ENCODE data around the gene MXRA8.
A peak's percentile ranks its signal among the peaks of the same experiment; 100 is the strongest.

MXRA8 gene

DNA sequence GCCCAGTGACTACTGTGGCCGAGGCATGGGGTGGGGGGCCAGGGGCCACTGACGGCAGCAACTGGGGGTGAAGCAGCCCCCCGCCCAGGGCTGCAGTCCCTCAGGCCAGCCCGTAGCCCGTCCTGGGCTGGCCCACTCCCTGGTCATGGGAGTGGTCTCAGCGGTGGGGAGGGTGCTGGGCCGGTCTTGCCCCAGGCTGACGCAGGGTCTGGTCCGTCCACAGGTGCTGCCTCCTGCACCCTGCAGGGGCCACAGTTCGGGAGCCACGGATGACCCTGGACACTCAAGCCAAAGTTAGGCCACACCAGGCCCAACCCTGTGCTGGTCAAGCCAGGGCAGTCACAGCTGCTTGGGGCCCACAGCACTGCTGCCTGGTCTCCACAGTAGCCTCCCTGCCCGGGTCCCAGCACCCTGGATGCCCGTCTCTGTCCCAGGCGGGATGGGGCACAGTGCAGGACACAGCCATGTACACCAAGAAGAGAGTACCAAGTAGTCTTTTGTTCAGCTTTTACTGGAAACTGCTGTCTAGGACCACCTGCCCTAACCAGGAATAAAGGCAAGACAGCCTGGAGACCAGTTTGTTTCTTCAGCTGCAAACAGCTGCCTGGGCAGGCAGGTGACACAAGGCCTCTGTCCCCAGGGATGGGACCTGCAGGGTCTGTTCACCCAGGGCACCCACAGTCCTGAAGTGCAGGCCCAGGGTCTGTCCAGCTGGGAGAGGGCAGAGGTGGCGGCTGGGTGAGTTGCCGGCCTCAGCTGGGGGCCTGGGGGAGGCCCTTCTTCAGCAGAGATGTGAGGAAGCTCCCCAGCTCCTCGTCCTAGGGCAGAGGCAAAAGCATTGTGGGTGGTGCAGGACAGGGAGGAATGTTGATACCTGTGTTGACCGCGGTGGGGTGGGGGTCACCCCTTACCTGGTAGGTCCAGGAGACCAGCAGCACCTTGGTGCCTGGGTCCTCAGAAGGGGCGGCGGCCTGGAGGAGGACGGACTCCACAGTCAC is 46.9 kb downstream of the MXRA8 start:
- Histone ChIP-seq H3K4me3 (ENCODE audit: low read depth in 1 of 2, low read length in 2 of 2) (no peak overlapping the region), H2AFZ (ENCODE audit: low read depth, low read length) (no peak overlapping the region), H3K27me3 (ENCODE audit: insufficient read depth, low read length, poor library complexity) (no peaks in the 10 kb centered on the region), H3K9ac (ENCODE audit: low read depth, low read length) (no peak overlapping the region), H3K36me3 (ENCODE audit: insufficient read depth, low read length) (peaks cover 71% of the 10 kb centered on the region), H3K4me2 (ENCODE audit: insufficient read depth, low read length) (no peak overlapping the region), H3K4me1 (ENCODE audit: insufficient read depth, low read length) (peaks cover 29% of the 10 kb centered on the region), H3K79me2 (ENCODE audit: insufficient read depth, low read length) (peaks cover 70% of the 10 kb centered on the region), H4K20me1 (ENCODE audit: insufficient read depth, low read length) (peaks cover 58% of the 10 kb centered on the region), H3K9me3 (ENCODE audit: insufficient read depth, low read length, severe bottlenecking) (no peaks in the 10 kb centered on the region), H3K27ac (ENCODE audit: low read length) (no peak overlapping the region)
- DNase-seq (no peak), ATAC-seq (ENCODE audit: insufficient read depth, low read depth) (no peak)
- TF ChIP-seq EZH2 (IDR thresholded peaks at IDR 0.05; ENCODE audit: borderline replicate concordance, low read depth, low read length, severe bottlenecking), result no peak

GRCh38 chr1:1310476-1311053 is 47.8 kb downstream of the MXRA8 start:
- peak overlapping the region in 1 of 2 experiments; percentile 96; a peak in 1 of 4 replicates for H3K4me3 ChIP-seq (ENCODE audit: low read depth in 1 of 2, low read length in 2 of 2)
- no peaks in the 10 kb centered on the region for H3K9me3 ChIP-seq (ENCODE audit: insufficient read depth, low read length, severe bottlenecking)
- H3K27ac ChIP-seq (ENCODE audit: low read length), result no peak overlapping the region
- peaks cover 76% of the 10 kb centered on the region for H3K79me2 ChIP-seq (ENCODE audit: insufficient read depth, low read length)
- ATAC-seq (ENCODE audit: insufficient read depth, low read depth) (no peak), DNase-seq (no peak)
- H2AFZ ChIP-seq (ENCODE audit: low read depth, low read length), result no peak overlapping the region
- TF ChIP-seq, protein P1, sequence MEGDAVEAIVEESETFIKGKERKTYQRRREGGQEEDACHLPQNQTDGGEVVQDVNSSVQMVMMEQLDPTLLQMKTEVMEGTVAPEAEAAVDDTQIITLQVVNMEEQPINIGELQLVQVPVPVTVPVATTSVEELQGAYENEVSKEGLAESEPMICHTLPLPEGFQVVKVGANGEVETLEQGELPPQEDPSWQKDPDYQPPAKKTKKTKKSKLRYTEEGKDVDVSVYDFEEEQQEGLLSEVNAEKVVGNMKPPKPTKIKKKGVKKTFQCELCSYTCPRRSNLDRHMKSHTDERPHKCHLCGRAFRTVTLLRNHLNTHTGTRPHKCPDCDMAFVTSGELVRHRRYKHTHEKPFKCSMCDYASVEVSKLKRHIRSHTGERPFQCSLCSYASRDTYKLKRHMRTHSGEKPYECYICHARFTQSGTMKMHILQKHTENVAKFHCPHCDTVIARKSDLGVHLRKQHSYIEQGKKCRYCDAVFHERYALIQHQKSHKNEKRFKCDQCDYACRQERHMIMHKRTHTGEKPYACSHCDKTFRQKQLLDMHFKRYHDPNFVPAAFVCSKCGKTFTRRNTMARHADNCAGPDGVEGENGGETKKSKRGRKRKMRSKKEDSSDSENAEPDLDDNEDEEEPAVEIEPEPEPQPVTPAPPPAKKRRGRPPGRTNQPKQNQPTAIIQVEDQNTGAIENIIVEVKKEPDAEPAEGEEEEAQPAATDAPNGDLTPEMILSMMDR (IDR thresholded peaks at IDR 0.05; ENCODE audit: borderline replicate concordance, extremely low read depth, low read length, poor library complexity, severe bottlenecking), result no peak
- no peak for TF ChIP-seq EZH2 (IDR thresholded peaks at IDR 0.05; ENCODE audit: borderline replicate concordance, low read depth, low read length, severe bottlenecking)
- peaks cover 65% of the 10 kb centered on the region for H4K20me1 ChIP-seq (ENCODE audit: insufficient read depth, low read length)
- H3K9ac ChIP-seq (ENCODE audit: low read depth, low read length), result peak overlapping the region; percentile 96; the same call in 1 of the 2 replicates
- H3K4me2 ChIP-seq (ENCODE audit: insufficient read depth, low read length), result peak overlapping the region; percentile 76; the same call in 1 of the 2 replicates
- peaks cover 37% of the 10 kb centered on the region for H3K4me1 ChIP-seq (ENCODE audit: insufficient read depth, low read length)
- H3K36me3 ChIP-seq (ENCODE audit: insufficient read depth, low read length), result peaks cover 67% of the 10 kb centered on the region
- no peaks in the 10 kb centered on the region for H3K27me3 ChIP-seq (ENCODE audit: insufficient read depth, low read length, poor library complexity)

GRCh38 chr1:1310109-1310385 is 48.3 kb downstream of the MXRA8 start:
- Histone ChIP-seq H3K4me2 (ENCODE audit: insufficient read depth, low read length) (peak overlapping the region; percentile 76), H3K4me3 (ENCODE audit: low read depth in 1 of 2, low read length in 2 of 2) (peak overlapping the region in 1 of 2 experiments; percentile 96; a peak in 2 of 4 replicates), H3K79me2 (ENCODE audit: insufficient read depth, low read length) (peaks cover 77% of the 10 kb centered on the region), H3K27me3 (ENCODE audit: insufficient read depth, low read length, poor library complexity) (no peaks in the 10 kb centered on the region), H3K9ac (ENCODE audit: low read depth, low read length) (peak overlapping the region; percentile 96; the same call in 1 of the 2 replicates), H3K4me1 (ENCODE audit: insufficient read depth, low read length) (peaks cover 43% of the 10 kb centered on the region), H3K9me3 (ENCODE audit: insufficient read depth, low read length, severe bottlenecking) (no peaks in the 10 kb centered on the region), H2AFZ (ENCODE audit: low read depth, low read length) (no peak overlapping the region), H3K36me3 (ENCODE audit: insufficient read depth, low read length) (peaks cover 63% of the 10 kb centered on the region), H3K27ac (ENCODE audit: low read length) (no peak overlapping the region), H4K20me1 (ENCODE audit: insufficient read depth, low read length) (peaks cover 64% of the 10 kb centered on the region)
- no peak for ATAC-seq (ENCODE audit: insufficient read depth, low read depth)
- DNase-seq, result no peak
- TF ChIP-seq, protein P1 (IDR thresholded peaks at IDR 0.05; ENCODE audit: borderline replicate concordance, extremely low read depth, low read length, poor library complexity, severe bottlenecking), result no peak

All from DND-41 (cell line).